CD4-positive, alpha-beta T cell treated with Interleukin-2 at 100 ng/mL for 4 hours (primary cell): Measurements from ENCODE around the gene PRAMEF10.
"Not testable (repeated sequence)": the region's sequence is repeated elsewhere in the genome, so short reads cannot be mapped to it uniquely, and the experiment has no call there.

Experiments used
- DNase-seq: peaks from one replicate; pipeline ENCODE4 v3.0.0-alpha.2; 2020; ENCODE audit warnings: low spot score

The PRAMEF10 gene, protein sequence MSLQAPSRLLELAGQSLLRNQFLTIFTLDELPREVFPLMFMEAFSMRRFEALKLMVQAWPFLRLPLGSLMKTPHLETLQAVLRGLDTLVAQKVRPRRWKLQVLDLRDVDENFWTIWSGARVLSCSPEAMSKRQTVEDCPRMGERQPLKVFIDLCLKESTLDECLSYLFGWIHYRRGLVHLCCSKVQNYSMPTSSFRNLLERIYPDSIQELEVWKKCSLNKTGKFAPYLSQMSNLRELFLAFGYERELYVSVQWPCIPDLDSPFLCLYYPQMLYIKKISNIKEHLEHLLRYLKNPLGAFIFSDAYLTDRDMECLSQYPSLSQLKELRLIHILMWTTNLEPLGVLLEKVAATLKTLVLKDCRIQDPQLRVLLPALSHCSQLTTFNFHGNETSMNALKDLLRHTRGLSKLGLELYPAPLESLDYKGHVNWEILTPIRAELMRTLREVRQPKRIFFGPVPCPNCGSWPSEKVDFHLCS

DNA sequence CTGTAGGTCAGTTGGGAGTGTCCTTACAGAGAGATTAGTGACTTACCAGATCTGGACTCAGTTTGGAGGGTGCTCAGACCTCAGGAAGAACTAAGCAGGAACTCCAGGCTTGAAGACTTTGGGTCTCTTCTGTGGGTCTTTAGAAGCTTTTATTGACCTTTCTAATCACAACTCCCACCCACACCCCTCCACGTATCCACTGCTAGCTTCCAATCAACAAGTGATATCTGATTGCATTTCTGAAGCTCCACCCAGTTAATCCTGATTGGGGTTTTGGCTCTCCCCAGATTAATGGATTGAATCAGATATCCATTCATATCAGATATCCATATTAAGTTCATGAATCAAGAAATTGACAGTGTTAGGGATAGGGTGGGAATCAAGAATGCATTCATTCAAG lies at the start of gene PRAMEF10:
Gene PRAMEF10, minus strand, starts transcription at position 101 of the 400 bp plus-strand sequence. CDS start 2,423 bp downstream, outside the sequence.
- DNase-seq, result not testable (repeated sequence)

DNA sequence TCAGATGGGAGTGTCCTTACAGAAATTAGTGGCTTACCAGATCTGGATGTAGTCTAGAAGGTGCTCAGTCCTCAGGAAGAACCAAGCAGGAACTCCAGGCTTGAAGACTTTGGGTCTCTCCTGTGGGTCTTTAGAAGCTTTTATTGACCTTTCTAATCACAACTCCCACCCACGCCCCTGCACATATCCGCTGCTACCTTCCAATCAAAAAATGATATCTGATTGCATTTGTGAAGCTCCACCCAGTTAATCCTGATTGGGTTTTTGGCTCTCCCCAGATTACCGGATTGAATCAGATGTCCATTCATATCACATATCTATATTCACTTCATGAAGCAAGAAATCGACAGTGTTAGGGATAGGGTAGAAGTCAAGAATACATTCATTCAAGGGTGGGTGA lies 49.4 kb upstream of the PRAMEF10 start, which contains the start of gene PRAMEF6:
Gene PRAMEF6, minus strand, starts transcription at position 101 of the 400 bp plus-strand sequence. CDS start 5,062 bp downstream, outside the sequence.
- not testable (repeated sequence) for DNase-seq

DNA sequence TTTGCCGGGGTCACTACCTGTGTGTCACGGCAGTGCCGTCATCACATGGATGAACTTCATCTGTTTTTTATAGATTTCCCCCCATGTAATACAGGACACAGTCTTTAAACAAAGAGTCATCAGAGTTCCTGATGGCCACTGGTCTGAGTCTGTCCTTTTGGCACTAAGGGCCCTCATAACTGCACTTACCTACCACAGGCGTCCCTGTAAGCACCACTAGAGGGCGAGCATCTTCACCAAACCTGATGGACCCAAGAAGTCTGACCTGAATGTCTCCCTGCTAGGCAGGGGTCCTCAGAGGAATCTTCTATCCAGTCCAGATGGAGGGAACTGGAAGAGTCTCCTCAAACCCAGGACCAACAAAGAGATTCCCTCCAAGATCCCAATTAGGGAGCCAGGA lies 26.3 kb upstream of the PRAMEF10 start:
- not testable (repeated sequence) for DNase-seq

- not testable (repeated sequence) for DNase-seq
Measured at GRCh38 chr1:12921749-12922148, 23.7 kb upstream of the PRAMEF10 start.

DNA sequence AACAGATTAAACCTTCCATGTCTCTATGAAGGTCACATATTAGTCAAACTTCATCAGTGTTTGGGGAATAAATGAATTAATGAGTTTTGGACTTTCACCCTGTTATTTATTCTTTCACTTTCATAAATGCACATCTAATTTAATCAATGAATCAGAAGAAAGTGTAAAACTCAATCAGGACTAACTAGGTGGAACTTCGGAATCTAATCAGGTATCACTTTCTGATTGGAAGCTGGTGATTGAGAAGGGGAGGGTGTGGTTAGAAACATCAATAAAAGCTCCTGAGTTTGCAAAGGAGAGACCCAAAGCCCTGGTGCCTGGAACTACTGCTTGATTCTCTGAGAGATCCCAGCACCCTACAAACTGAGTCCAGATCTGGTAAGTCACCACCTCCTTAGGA lies 18.2 kb upstream of the PRAMEF10 start, which contains the start of gene PRAMEF7:
Gene PRAMEF7, plus strand, starts transcription at position 301 of the 400 bp plus-strand sequence. CDS start 1,083 bp downstream, outside the sequence.
- not testable (repeated sequence) for DNase-seq

- not testable (repeated sequence) for DNase-seq
Measured at GRCh38 chr1:12903793-12904572, 5.9 kb upstream of the PRAMEF10 start.

DNA sequence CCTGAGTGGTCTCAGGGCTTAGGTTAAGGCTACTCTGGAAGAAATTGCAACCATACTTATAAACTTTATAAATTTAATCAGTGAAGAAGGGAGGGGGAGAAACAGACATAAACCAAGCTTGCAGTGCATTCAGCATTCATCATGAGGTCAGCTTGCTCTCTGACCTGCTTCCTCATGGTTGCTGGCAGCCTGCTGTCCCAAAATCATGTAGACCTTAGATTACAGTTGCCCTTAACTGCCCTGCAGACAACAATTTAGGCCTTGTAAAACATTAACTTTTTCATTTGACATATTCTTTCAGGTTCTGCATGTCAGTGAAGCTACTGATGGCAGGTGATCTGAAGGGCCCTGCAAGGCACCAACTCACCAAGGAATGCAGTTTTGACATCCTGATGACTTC lies 1.1 kb upstream of the PRAMEF10 start:
- not testable (repeated sequence) for DNase-seq

- DNase-seq, result not testable (repeated sequence)
Measured at GRCh38 chr1:12886101-12886500, 12.0 kb downstream of the PRAMEF10 start, which contains the start of gene PRAMEF4. Gene PRAMEF4, minus strand, starts transcription at chr1:12886201. Its CDS starts 2,807 bp downstream, at chr1:12883394.

DNA sequence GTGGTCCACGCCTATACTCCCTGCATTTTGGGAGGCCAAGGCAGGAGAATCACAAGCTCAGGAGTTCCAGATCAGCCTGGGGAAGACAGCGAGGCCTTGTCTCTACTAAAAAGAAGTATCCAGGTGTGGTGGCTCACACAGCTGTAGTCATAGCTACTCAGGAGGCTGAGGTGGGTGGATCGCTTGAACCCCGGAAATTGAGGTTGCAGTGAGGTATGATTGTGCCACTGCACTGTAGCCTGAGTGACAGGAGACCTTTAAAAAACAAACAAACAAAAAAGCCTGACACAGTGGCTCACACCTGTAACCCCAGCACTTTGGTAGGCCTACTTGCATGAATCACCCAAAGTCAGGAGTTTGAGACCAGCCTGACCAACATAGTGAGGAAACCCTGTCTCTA lies 19.6 kb downstream of the PRAMEF10 start:
- DNase-seq, result not testable (repeated sequence)

- DNase-seq, result not testable (repeated sequence)
Measured at GRCh38 chr1:12863131-12863880, 34.8 kb downstream of the PRAMEF10 start.

DNA sequence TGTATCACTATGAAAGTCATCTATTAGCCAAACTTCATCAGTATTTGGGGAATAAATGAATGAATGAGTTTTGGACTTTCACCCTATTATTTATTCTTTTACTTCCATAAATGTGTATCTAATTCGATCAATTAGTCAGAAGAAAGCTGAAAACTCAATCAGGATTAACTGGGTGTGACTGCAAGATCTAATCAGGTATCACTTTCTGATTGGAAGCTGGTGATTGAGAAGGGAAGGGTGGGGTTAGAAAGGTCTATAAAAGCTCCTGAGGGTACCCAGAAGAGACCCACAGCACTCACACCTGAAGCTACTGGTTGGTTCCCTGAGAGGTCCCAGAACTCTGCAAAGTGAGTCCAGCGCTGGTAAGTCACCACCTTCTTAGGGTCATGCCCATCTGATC lies 41.3 kb downstream of the PRAMEF10 start, which contains the start of gene PRAMEF2:
Gene PRAMEF2, plus strand, starts transcription at position 301 of the 400 bp plus-strand sequence. CDS start 1,924 bp downstream, outside the sequence.
- not testable (repeated sequence) for DNase-seq

DNA sequence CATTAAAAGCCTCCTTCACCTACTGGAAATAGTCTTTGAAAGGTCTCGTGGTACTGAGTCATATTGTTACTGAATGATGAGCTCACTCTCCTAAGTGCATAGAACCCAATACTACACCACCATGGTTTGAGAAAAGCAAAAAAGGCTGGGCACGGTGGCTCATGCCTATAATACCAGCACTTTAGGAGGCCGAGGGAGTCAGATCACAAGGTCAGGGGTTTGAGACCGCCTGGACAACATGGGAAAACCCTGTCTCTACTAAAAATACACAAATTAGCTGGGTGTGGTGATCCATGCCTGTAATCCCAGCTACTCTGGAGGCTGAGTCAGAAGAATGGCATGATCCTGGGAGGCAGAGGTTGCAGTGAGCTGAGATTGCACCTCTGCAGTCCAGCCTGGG lies 46.3 kb downstream of the PRAMEF10 start:
- DNase-seq, result no peak

- not testable (repeated sequence) for DNase-seq
Measured at GRCh38 chr1:12848620-12849019, 49.5 kb downstream of the PRAMEF10 start, which contains the start of gene HNRNPCL1. Gene HNRNPCL1, minus strand, starts transcription at chr1:12848720. Its CDS starts 431 bp downstream, at chr1:12848289.
